ENCODE data around the gene PTPN12.

GRCh38 chr7:77680266-77680665, 143.2 kb downstream of the PTPN12 start:
- TF ChIP-seq CTCF (conservative IDR thresholded peaks at IDR 0.05) (no peak), EZH2 (IDR thresholded peaks at IDR 0.05; ENCODE audit: low read depth) (no peak)

Data from PC-9 (cell line).